Central memory CD8-positive, alpha-beta T cell (primary cell): ENCODE measurements around the gene RAB11FIP5.
"Not testable (repeated sequence)": the region's sequence is repeated elsewhere in the genome, so short reads cannot be mapped to it uniquely, and the experiment has no call there.

ENCODE experiments used
- ATAC-seq: fragments of 150-1000 bp; cut with Tn5 transposase; replicated peaks from 2 replicates; pipeline ENCODE4 v1.10.0; 2022; ENCODE audit warnings: mild to moderate bottlenecking, moderate FRiP score, moderate number of reproducible peaks; ENCODE audit not compliant: poor library complexity, severe bottlenecking; ENCODE audit errors: extremely low read depth
- DNase-seq, 2 donors: peaks; one replicate each; pipeline ENCODE4 v3.0.0; 2021; ENCODE audit warnings: low spot score in 2 of 2
- H3K27ac Mint-ChIP-seq: one replicate; pipeline ENCODE4 v1.8.0; 2022; ENCODE audit warnings: low read depth, mild to moderate bottlenecking, moderate library complexity, mixed read lengths
- H3K27me3 Mint-ChIP-seq: one replicate; pipeline ENCODE4 v1.8.0; 2022; ENCODE audit warnings: mixed read lengths
- H3K36me3 Mint-ChIP-seq: one replicate; pipeline ENCODE4 v1.8.0; 2022; ENCODE audit warnings: mild to moderate bottlenecking, moderate library complexity, mixed read lengths; ENCODE audit not compliant: insufficient read depth
- H3K4me1 Mint-ChIP-seq: one replicate; pipeline ENCODE4 v1.8.0; 2022; ENCODE audit warnings: mixed read lengths
- H3K4me3 Mint-ChIP-seq: one replicate; pipeline ENCODE4 v1.8.0; 2022; ENCODE audit warnings: mild to moderate bottlenecking, moderate library complexity, mixed read lengths
- H3K9me3 Mint-ChIP-seq: one replicate; pipeline ENCODE4 v1.8.0; 2022; ENCODE audit warnings: mixed read lengths

The RAB11FIP5 gene

GRCh38 chr2:73112913-73113854, at the start of gene RAB11FIP5:
TSS of gene RAB11FIP5 (minus strand) at chr2:73112948. CDS start at chr2:73112777, 171 bp downstream.
- no peaks in the 10 kb centered on the region for H3K27me3 Mint-ChIP-seq
- peaks cover 27% of the 10 kb centered on the region for H3K4me1 Mint-ChIP-seq
- peak within 1 kb of the TSS; percentile 67 for H3K27ac Mint-ChIP-seq
- ATAC-seq (peak; percentile 86), DNase-seq (peak; percentile 60 to 62)
- no peaks in the 10 kb centered on the region for H3K9me3 Mint-ChIP-seq
- peak within 1 kb of the TSS; percentile 73 for H3K4me3 Mint-ChIP-seq
- peaks cover 5% of the 10 kb centered on the region for H3K36me3 Mint-ChIP-seq

GRCh38 chr2:73156539-73157124, 43.9 kb upstream of the RAB11FIP5 start:
- peaks cover 2% of the 10 kb centered on the region for H3K36me3 Mint-ChIP-seq
- H3K9me3 Mint-ChIP-seq: no peaks in the 10 kb centered on the region
- no peaks in the 10 kb centered on the region for H3K4me1 Mint-ChIP-seq
- peaks cover 54% of the 10 kb centered on the region for H3K27me3 Mint-ChIP-seq
- no peak overlapping the region for H3K27ac Mint-ChIP-seq
- no peak overlapping the region for H3K4me3 Mint-ChIP-seq
- no peak for DNase-seq
- no peak for ATAC-seq

- no peak for ATAC-seq
- peaks cover 31% of the 10 kb centered on the region for H3K27me3 Mint-ChIP-seq
- H3K9me3 Mint-ChIP-seq: no peaks in the 10 kb centered on the region
- no peak for DNase-seq
- H3K4me1 Mint-ChIP-seq: no peaks in the 10 kb centered on the region
- no peak overlapping the region for H3K27ac Mint-ChIP-seq
- H3K36me3 Mint-ChIP-seq: no peaks in the 10 kb centered on the region
- H3K4me3 Mint-ChIP-seq: no peak overlapping the region
These were observed 30.2 kb upstream of the RAB11FIP5 start for GRCh38 chr2:73142937-73143336.

- Mint-ChIP-seq H3K4me3 (no peak overlapping the region), H3K9me3 (no peaks in the 10 kb centered on the region), H3K36me3 (no peaks in the 10 kb centered on the region), H3K27me3 (peaks cover 25% of the 10 kb centered on the region), H3K27ac (no peak overlapping the region), H3K4me1 (no peaks in the 10 kb centered on the region)
- ATAC-seq (no peak), DNase-seq (no peak)
These were observed 29.1 kb upstream of the RAB11FIP5 start for GRCh38 chr2:73141896-73142295.

- Mint-ChIP-seq H3K36me3 (no peaks in the 10 kb centered on the region), H3K4me3 (no peak overlapping the region), H3K27ac (no peak overlapping the region), H3K9me3 (no peaks in the 10 kb centered on the region), H3K27me3 (peaks cover 14% of the 10 kb centered on the region), H3K4me1 (no peaks in the 10 kb centered on the region)
- no peak for DNase-seq
- ATAC-seq: no peak
These were observed 22.5 kb upstream of the RAB11FIP5 start for GRCh38 chr2:73135236-73135635.

GRCh38 chr2:73134471-73134870, 21.7 kb upstream of the RAB11FIP5 start:
- H3K36me3 Mint-ChIP-seq: no peaks in the 10 kb centered on the region
- H3K4me1 Mint-ChIP-seq: no peaks in the 10 kb centered on the region
- no peaks in the 10 kb centered on the region for H3K9me3 Mint-ChIP-seq
- no peak for DNase-seq
- no peak overlapping the region for H3K27ac Mint-ChIP-seq
- ATAC-seq: no peak
- H3K27me3 Mint-ChIP-seq: peaks cover 14% of the 10 kb centered on the region
- no peak overlapping the region for H3K4me3 Mint-ChIP-seq

- Mint-ChIP-seq H3K36me3 (no peaks in the 10 kb centered on the region), H3K27ac (no peak overlapping the region), H3K27me3 (peaks cover 22% of the 10 kb centered on the region), H3K4me1 (no peaks in the 10 kb centered on the region), H3K4me3 (no peak overlapping the region), H3K9me3 (no peaks in the 10 kb centered on the region)
- no peak for ATAC-seq
- DNase-seq: no peak
These were observed 20.9 kb upstream of the RAB11FIP5 start for GRCh38 chr2:73133566-73134197.

GRCh38 chr2:73131807-73132206, 19.1 kb upstream of the RAB11FIP5 start:
- no peaks in the 10 kb centered on the region for H3K9me3 Mint-ChIP-seq
- H3K27ac Mint-ChIP-seq: no peak overlapping the region
- H3K4me1 Mint-ChIP-seq: no peaks in the 10 kb centered on the region
- peaks cover 25% of the 10 kb centered on the region for H3K27me3 Mint-ChIP-seq
- no peaks in the 10 kb centered on the region for H3K36me3 Mint-ChIP-seq
- no peak for DNase-seq
- ATAC-seq: no peak
- H3K4me3 Mint-ChIP-seq: no peak overlapping the region

GRCh38 chr2:73130790-73131189, 18.0 kb upstream of the RAB11FIP5 start:
- H3K27ac Mint-ChIP-seq: no peak overlapping the region
- peaks cover 23% of the 10 kb centered on the region for H3K27me3 Mint-ChIP-seq
- no peak for ATAC-seq
- H3K4me3 Mint-ChIP-seq: no peak overlapping the region
- no peaks in the 10 kb centered on the region for H3K9me3 Mint-ChIP-seq
- no peak for DNase-seq
- H3K4me1 Mint-ChIP-seq: no peaks in the 10 kb centered on the region
- H3K36me3 Mint-ChIP-seq: no peaks in the 10 kb centered on the region

- no peaks in the 10 kb centered on the region for H3K36me3 Mint-ChIP-seq
- H3K4me3 Mint-ChIP-seq: no peak overlapping the region
- peaks cover 11% of the 10 kb centered on the region for H3K27me3 Mint-ChIP-seq
- no peaks in the 10 kb centered on the region for H3K9me3 Mint-ChIP-seq
- no peaks in the 10 kb centered on the region for H3K4me1 Mint-ChIP-seq
- H3K27ac Mint-ChIP-seq: no peak overlapping the region
- DNase-seq: no peak
- no peak for ATAC-seq
These were observed 16.2 kb upstream of the RAB11FIP5 start for GRCh38 chr2:73128841-73129535.

- H3K4me3 Mint-ChIP-seq: no peak overlapping the region
- DNase-seq (no peak), ATAC-seq (no peak)
- H3K27ac Mint-ChIP-seq: no peak overlapping the region
- no peaks in the 10 kb centered on the region for H3K36me3 Mint-ChIP-seq
- H3K4me1 Mint-ChIP-seq: no peaks in the 10 kb centered on the region
- no peaks in the 10 kb centered on the region for H3K9me3 Mint-ChIP-seq
- H3K27me3 Mint-ChIP-seq: peaks cover 7% of the 10 kb centered on the region
These were observed 9.8 kb upstream of the RAB11FIP5 start for GRCh38 chr2:73122536-73122935.

GRCh38 chr2:73119611-73120239, 7.0 kb upstream of the RAB11FIP5 start:
- not testable (repeated sequence) for H3K27ac Mint-ChIP-seq, DNase-seq, H3K27me3 Mint-ChIP-seq, ATAC-seq, H3K9me3 Mint-ChIP-seq, H3K36me3 Mint-ChIP-seq, H3K4me1 Mint-ChIP-seq, H3K4me3 Mint-ChIP-seq
